T47D (cell line): ENCODE data around the gene IDH2.

Experiments
- DNase-seq, 2 experiments: peaks; one replicate each; pipeline versions ENCODE4 v3.0.0 to v3.0.0-alpha.2; 2011 to 2012; ENCODE audit warnings: low read depth in 1 of 2, low spot score in 1 of 2
- JUND ChIP-seq: IDR thresholded peaks from 2 replicates; pipeline ENCODE4 v1.6.1; 2012; ENCODE audit warnings: low read depth
- in situ Hi-C: cut with HindIII; loops from 2 replicates; pipeline ENCODE4 v1.10.0; 2016; ENCODE audit warnings: low sequenced_read_pairs, low pct_unique_long_range_greater_than_20kb

The IDH2 gene

DNA sequence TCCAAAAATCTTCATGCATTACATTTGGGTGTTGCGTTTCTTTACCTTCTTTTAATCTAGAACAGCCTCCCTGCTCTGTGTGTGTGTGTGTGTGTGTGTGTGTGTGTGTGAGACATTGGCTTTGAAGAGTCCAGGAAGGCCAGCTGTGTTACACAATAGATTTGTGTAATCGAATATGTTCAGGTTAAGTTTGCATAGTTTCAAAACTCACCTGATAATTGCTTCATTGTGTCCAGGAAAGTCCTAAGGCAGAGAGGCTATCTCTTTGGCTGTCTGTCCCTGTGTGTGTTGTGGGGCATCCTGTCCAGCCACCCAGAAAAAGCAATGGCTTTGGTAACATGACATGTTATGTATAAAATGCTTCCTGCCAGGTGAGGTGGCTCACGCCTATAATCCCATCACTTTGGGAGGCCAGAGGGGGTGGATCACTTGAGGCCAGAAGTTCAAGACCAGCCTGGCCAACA, 63.6 kb downstream of the IDH2 start:
- no peak for TF ChIP-seq JUND
- no peak for DNase-seq
- in situ Hi-C loops = no loop called here

DNA sequence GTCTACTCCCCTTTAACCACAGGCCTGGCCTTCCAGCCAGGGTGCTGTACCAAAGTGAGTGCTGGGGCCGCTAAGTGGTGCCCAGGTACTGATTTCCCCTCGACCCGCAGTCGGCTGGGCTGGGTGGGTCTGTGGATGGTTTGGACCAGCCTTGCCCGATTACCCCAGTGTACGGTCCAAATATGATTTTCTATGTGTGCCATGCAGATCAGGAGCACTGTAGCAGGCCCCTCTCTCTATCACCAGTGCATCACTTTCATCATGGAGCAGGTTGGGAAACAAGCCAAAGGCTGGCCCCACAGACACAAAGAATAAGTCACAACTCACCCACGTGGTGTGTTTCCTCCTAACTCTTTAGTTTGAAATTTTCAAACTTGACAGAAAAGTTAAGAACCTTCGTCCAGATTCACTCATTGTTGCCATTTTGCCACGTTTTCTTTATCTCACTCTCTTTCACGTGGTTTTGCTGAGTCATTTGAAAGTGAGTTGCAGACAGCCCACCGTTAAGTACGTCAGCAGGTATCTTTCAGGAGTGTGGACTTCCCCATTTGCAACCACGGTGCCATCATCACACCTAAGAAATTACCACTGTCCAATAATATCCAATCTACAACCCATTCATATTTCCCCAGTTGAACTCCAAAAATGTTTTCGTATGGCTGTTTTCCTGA, 64.2 kb downstream of the IDH2 start:
- TF ChIP-seq JUND = no peak
- DNase-seq = no peak
- in situ Hi-C loops = no loop called here

DNA sequence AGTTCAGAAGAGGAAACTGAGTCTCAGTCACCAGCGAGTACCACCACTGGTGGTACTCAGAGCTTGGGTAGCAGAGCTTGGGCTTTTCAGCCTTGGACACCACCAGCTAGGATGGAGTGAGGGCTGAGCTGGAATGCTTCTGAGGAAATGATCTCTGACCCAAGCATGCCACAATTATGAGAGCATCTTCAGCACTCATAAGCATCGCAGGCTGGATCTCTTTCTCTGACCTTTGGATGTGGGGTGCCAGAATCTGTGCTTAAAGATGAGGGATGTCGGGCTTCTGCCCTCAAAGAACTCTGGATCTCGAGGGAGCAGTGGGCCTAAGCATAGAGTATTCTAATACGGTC, 64.8 kb downstream of the IDH2 start:
- DNase-seq = no peak
- in situ Hi-C loops = no loop called here
- no peak for TF ChIP-seq JUND

DNA sequence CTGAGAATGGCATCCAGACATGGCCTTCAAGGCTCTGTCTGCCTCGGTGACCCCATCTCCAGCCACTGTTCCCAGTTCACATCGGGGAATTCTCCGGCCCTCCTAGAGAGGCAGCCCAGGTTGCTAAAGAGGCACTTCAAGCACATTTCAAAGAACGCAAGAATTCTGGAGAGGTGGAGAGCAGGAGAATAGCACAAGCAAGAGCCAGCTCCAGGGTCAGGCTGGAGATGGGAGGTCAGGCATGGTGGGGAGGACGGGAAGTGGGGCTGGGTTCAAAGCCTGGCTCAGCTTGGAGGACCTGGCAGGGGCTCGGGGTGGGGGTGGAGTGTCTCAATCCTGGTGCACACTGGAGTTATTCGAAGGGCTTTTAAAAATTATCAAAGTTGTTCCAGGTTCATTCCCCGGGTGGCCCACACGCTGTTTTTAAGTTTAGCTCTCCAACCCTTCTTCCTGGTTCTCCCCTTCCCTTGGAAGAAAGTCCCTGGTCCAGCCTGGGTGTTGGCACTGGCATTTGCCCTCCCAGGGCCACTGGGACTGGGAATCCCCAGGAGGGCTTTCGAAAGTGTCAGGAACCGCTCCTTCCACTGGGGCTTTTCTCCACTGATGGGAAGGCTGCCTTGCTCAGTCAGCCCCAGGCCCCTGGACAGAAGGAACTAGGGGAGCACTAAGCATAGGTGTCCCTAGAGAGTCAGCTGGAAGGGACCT, 65.3 kb downstream of the IDH2 start:
- in situ Hi-C loops = no loop called here
- no peak for TF ChIP-seq JUND
- no peak for DNase-seq

DNA sequence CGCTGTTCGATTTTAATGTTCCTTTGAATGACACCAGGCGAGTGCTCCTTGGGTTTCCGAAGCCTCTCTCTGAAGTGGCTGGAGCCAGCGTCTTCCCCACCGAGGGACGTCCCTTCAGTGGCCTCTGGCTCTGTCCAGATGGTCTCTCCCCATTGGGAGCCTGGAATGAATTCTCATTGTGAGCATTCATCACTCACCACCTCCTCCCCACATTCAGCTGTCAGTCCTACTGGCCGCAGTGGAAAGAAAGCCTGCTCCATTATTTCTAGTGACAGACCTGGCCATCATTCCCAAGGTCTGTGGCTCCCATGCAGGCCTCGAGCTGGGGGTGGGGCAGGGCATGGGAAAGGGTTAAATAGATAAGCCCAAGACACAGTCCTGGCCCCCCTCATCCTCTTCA, 65.9 kb downstream of the IDH2 start:
- no peak for TF ChIP-seq JUND
- DNase-seq = no peak
- in situ Hi-C loops = no loop called here

DNA sequence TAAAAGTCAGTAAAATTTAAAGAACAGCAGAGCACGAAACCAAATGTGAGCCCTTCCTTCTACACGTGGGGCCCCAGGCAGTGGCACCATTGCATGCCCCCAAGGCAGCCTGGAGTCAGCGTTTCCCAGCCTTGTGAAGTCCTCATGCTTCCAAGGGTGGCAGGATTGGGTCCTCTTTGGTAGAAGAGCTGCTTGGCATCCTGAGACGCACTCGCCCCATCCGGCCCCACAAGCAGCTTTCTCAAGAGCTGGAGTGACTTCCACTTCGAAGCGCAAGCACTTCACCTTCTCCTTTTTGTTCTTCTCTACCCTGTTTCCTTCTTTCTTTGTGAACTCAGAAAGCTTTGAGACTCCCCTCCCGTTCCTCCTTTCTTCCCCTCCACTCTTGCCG, 66.4 kb downstream of the IDH2 start:
- TF ChIP-seq JUND = no peak
- no peak for DNase-seq
- in situ Hi-C loops = no loop called here

DNA sequence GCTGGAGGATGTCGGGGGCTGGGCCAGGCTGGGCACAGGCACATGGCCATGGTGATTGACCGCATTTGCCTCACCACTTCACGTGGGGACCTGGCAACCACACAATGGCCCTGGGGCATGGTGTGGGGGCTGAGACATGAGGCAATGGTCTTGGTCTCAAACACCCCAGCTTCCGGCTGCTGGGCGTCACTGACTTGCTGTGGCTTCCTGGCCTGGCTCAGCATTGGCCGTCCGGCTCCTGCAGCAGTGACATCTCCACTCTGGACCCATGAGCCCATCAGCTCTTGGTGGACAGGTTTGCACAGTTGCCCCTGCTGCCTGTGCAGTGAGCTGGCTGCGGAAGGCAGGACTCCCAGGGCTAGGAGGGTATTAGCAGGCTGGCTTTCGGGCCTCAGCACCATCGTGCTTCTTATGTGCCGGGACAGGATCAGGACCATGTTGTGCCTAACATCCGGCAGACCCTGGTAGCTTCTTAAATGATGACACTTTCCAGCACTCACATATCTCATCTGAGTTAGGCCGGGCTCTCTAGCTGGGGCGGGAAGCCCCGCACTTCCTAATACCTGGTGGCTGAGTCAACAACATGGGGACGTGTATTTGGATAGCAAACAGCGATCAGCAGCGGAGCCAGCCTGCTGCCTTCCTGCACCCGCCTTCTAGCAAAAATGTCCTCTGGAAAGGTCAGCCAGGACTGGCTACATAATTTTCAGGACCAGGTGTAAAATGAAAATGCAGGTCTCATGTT, 67.0 kb downstream of the IDH2 start:
- no peak for TF ChIP-seq JUND
- in situ Hi-C loops = no loop called here
- peak; percentile 40 to 69 for DNase-seq

DNA sequence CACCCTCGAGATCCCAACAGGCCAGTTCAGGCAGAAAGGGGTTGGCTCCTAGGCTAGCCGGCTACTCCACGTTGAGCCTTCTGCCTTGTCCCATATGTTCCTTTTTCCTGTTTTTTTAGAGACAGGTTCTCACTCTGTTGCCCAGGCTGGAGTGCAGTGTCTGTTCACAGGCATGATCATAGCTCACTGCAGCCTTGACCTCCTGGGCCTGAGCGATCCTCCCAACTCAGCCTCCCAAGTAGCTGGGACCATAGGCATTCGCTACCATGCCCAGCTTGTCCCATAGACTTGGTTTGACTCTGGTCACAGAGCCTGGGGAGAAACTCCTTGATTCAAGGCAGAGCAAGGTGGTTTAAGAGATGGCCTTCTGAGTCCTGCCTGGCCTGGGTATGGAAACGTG, 68.8 kb downstream of the IDH2 start:
- TF ChIP-seq JUND = no peak
- no peak for DNase-seq
- in situ Hi-C loops = no loop called here
